ENCODE results near the gene CCDC71. TPM values are rescaled to one million over a fixed set of nuclear protein-coding genes. Genes with fewer than 3 reads are reported as not detected.

Gene CCDC71
- 33.4 and 44.4 TPM in 2 replicates for total RNA-seq

- peak within 1 kb of the TSS; percentile 98 for H3K4me3 ChIP-seq (ENCODE audit: low read depth, low read length)
- no peak for DNase-seq (ENCODE audit: low read depth)
- TF ChIP-seq CTCF (conservative IDR thresholded peaks at IDR 0.05; ENCODE audit: low read depth, low read length): no peak
Observed at GRCh38 chr3:49165771-49166751, at the start of gene CCDC71. Gene CCDC71 (minus strand): TSS chr3:49166331. CDS start chr3:49164208, 2,123 bp downstream.

GRCh38 chr3:49213998-49214397 lies 47.9 kb upstream of the CCDC71 start:
- no peak overlapping the region for H3K4me3 ChIP-seq (ENCODE audit: low read depth, low read length)
- no peak for DNase-seq (ENCODE audit: low read depth)
- TF ChIP-seq CTCF (conservative IDR thresholded peaks at IDR 0.05; ENCODE audit: low read depth, low read length): no peak

GRCh38 chr3:49213541-49213943 lies 47.4 kb upstream of the CCDC71 start:
- no peak for TF ChIP-seq CTCF (conservative IDR thresholded peaks at IDR 0.05; ENCODE audit: low read depth, low read length)
- no peak for DNase-seq (ENCODE audit: low read depth)
- H3K4me3 ChIP-seq (ENCODE audit: low read depth, low read length): no peak overlapping the region

GRCh38 chr3:49199900-49200281 lies 33.8 kb upstream of the CCDC71 start:
- peak overlapping the region; percentile 47 for H3K4me3 ChIP-seq (ENCODE audit: low read depth, low read length)
- no peak for DNase-seq (ENCODE audit: low read depth)
- no peak for TF ChIP-seq CTCF (conservative IDR thresholded peaks at IDR 0.05; ENCODE audit: low read depth, low read length)

GRCh38 chr3:49199239-49199899 lies 33.2 kb upstream of the CCDC71 start:
- no peak for DNase-seq (ENCODE audit: low read depth)
- H3K4me3 ChIP-seq (ENCODE audit: low read depth, low read length): peak overlapping the region; percentile 47
- TF ChIP-seq CTCF (conservative IDR thresholded peaks at IDR 0.05; ENCODE audit: low read depth, low read length): no peak

GRCh38 chr3:49198611-49199230 lies 32.6 kb upstream of the CCDC71 start:
- peak overlapping the region; percentile 28 for H3K4me3 ChIP-seq (ENCODE audit: low read depth, low read length)
- no peak for DNase-seq (ENCODE audit: low read depth)
- TF ChIP-seq CTCF (conservative IDR thresholded peaks at IDR 0.05; ENCODE audit: low read depth, low read length): no peak

Measured in epithelial cell of proximal tubule (primary cell).